G401.6 (cell line): ENCODE measurements around the gene DOCK2.

Experiments
- FAIRE-seq: peaks from 2 replicates; lab custom pipeline; 2012; peaks lifted over from hg19 to GRCh38; lab: Jason Lieb, UNC

Gene DOCK2

DNA sequence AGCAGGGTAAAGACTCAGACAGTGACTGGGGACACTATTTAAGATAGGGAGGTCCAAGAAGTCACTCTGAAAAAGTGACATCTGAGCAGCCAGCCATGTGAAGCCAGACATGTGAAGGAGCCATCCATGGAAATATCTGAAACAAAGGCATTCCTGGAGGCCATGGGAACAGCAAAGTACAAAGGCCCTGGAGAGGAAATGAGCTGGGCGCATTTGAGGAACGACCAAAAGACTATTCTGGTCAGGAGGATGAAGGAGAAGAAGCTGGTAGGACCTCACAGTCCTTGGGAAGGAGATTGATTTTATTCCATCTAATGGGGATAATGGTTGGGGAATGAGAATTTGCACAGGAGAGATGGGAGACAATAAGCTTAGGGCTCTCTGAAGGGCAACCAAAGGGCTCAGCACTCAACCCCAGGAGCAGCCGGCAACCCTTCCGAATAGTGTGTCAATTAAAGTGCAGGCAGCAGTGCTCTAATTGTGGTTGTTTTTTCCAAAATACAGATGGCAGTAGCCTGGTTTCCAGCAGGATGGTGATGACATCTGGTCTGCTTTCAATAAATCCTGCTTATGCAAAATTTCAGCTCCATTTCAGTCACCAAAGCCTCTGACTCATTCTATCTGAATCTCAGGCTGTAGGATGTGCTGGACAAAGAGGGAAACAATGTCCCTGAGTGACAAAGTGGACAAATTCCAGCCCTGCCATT, 495.3 kb downstream of the DOCK2 start:
- FAIRE-seq: no peak
